Panc1 (cell line): Measurements from ENCODE around the gene GNRHR. TPM values are rescaled to one million over a fixed set of nuclear protein-coding genes. Genes with fewer than 3 reads are reported as not detected.

Source experiments
- ATAC-seq: fragments of 200-7000 bp; cut with Tn5 transposase; 2 replicates; pipeline ENCODE4 v1.9.1; 2020; ENCODE audit warnings: mild to moderate bottlenecking, moderate library complexity
- BruUV-seq: library from RNA; stranded (reverse); fragments of 400-500 nt; replicated peaks from 2 replicates; lab custom pipeline; 2021; lab: Mats Ljungman, UMichigan
- CTCF ChIA-PET: fragments of 300-600 bp; sonication (Branson Sonifier 250); formaldehyde crosslinking; loops from one replicate; lab custom pipeline; 2022; ENCODE audit warnings: antibody characterized with exemption; lab: Charles Lee
- POLR2A ChIA-PET: fragments of 300-600 bp; sonication (Branson Sonifier 250); formaldehyde crosslinking; loops from one replicate; lab custom pipeline; 2022; ENCODE audit warnings: antibody characterized with exemption; lab: Charles Lee
- DNase-seq: peaks from one replicate; pipeline ENCODE4 v3.0.0-alpha.2; 2010; ENCODE audit warnings: low read depth, low spot score
- H3K27ac ChIP-seq: 2 replicates; pipeline ENCODE4 v1.5.1; 2011; ENCODE audit warnings: mild to moderate bottlenecking, low read length, inconsistent platforms
- H3K27me3 ChIP-seq: fragments of 200-500 bp; sonication (Bioruptor generic); 2 replicates; pipeline ENCODE4 v1.6.0; 2014; ENCODE audit warnings: low read length, inconsistent platforms; ENCODE audit not compliant: control insufficient read depth, insufficient read depth
- H3K36me3 ChIP-seq: fragments of 200-500 bp; sonication (Bioruptor generic); 2 replicates; pipeline ENCODE4 v1.5.1; 2014; ENCODE audit warnings: inconsistent platforms, mild to moderate bottlenecking, low read length, moderate library complexity; ENCODE audit not compliant: control insufficient read depth, insufficient read depth
- H3K4me1 ChIP-seq: 2 replicates; pipeline ENCODE4 v1.5.1; 2011; ENCODE audit warnings: inconsistent platforms, mild to moderate bottlenecking, low read length, moderate library complexity; ENCODE audit not compliant: control insufficient read depth, insufficient read depth
- H3K4me3 ChIP-seq, 2 experiments: 2 replicates each; pipeline ENCODE4 v1.5.1; 2011 to 2012; ENCODE audit warnings: low read depth in 2 of 2, low read length in 2 of 2, mild to moderate bottlenecking in 2 of 2, inconsistent platforms in 1 of 2, moderate library complexity in 1 of 2
- H3K9me3 ChIP-seq: fragments of 200-500 bp; sonication (Bioruptor generic); 2 replicates; pipeline ENCODE4 v1.5.1; 2014; ENCODE audit warnings: low read depth, mild to moderate bottlenecking, inconsistent platforms, low read length, moderate library complexity; ENCODE audit not compliant: control insufficient read depth, insufficient read depth
- CTCF ChIP-seq: fragments of 450-650 bp; IDR thresholded peaks from 2 replicates; pipeline ENCODE4 v1.5.1; 2017; ENCODE audit warnings: mild to moderate bottlenecking
- POLR2AphosphoS5 ChIP-seq: IDR thresholded peaks from 2 replicates; pipeline ENCODE4 v1.6.1; 2012; ENCODE audit warnings: mild to moderate bottlenecking, low read depth, low read length, moderate library complexity
- REST ChIP-seq, 2 experiments: IDR thresholded peaks; 2 replicates each; pipeline ENCODE4 v1.6.1; 2011 to 2012; ENCODE audit warnings: low read depth in 2 of 2, control low read depth in 1 of 2, low read length in 1 of 2, mild to moderate bottlenecking in 1 of 2, moderate library complexity in 1 of 2; ENCODE audit not compliant: insufficient read depth in 1 of 2
- SIN3A ChIP-seq: IDR thresholded peaks from 2 replicates; pipeline ENCODE4 v1.6.1; 2012; ENCODE audit warnings: low read depth, mild to moderate bottlenecking, low read length, moderate library complexity, borderline replicate concordance; ENCODE audit not compliant: insufficient read depth
- TCF7L2 ChIP-seq: IDR thresholded peaks from 2 replicates; pipeline ENCODE4 v1.6.1; 2011; ENCODE audit warnings: mild to moderate bottlenecking, low read depth, low read length, inconsistent platforms
- in situ Hi-C: cut with HindIII; loops from 2 replicates; pipeline ENCODE4 v1.10.0; 2016; ENCODE audit warnings: low sequenced_read_pairs, low pct_unique_long_range_greater_than_20kb
- intact Hi-C: fragments of 100-400 bp; cut with micrococcal nuclease; formaldehyde crosslinking; loops from one replicate; pipeline ENCODE4 v1.10.0; 2022; ENCODE audit not compliant: unreplicated experiment
- total RNA-seq: library from RNA; stranded (reverse); gene quantifications from one replicate; pipeline ENCODE4 v1.2.1, GENCODE V29; 2021; ENCODE audit not compliant: unreplicated experiment

The GNRHR gene
- total RNA-seq, 1 experiment from 2014 or later: not detected

GRCh38 chr4:67714955-67715354, 39.2 kb downstream of the GNRHR start:
- ChIA-PET POLR2A (no interaction called here), CTCF (no interaction called here)
- no TSS peak for BruUV-seq
- in situ Hi-C loops (no loop called here), intact Hi-C loops (no loop called here)
- no peak for DNase-seq
- H3K27ac ChIP-seq: no peak overlapping the region
- H3K27me3 ChIP-seq: no peaks in the 10 kb centered on the region
- no peak overlapping the region for H3K4me3 ChIP-seq
- no peaks in the 10 kb centered on the region; the same call in 1 of the 2 replicates for H3K4me1 ChIP-seq
- H3K9me3 ChIP-seq: no peaks in the 10 kb centered on the region
- TF ChIP-seq CTCF (no peak), TCF7L2 (no peak)
- ATAC-seq: no peak
- H3K36me3 ChIP-seq: no peaks in the 10 kb centered on the region

- ChIA-PET CTCF (no interaction called here), POLR2A (no interaction called here)
- Histone ChIP-seq H3K27ac (no peak overlapping the region), H3K4me3 (no peak overlapping the region), H3K9me3 (no peaks in the 10 kb centered on the region), H3K27me3 (no peaks in the 10 kb centered on the region), H3K4me1 (no peaks in the 10 kb centered on the region; the same call in 1 of the 2 replicates), H3K36me3 (no peaks in the 10 kb centered on the region)
- in situ Hi-C loops: no loop called here
- BruUV-seq: no TSS peak
- no peak for DNase-seq
- intact Hi-C loops: no loop called here
- no peak for ATAC-seq
- no peak for TF ChIP-seq REST (IDR thresholded peaks at IDR 0.05; ENCODE audit: insufficient read depth in 1 of 2, low read depth in 2 of 2, low read length in 1 of 2)
- TF ChIP-seq TCF7L2: no peak
- no peak for TF ChIP-seq CTCF
- no peak for TF ChIP-seq SIN3A
- TF ChIP-seq POLR2AphosphoS5: no peak
These were observed 40.0 kb downstream of the GNRHR start for GRCh38 chr4:67714248-67714583.
